Measurements from ENCODE around the gene FKBP8. TPM values are rescaled to one million over a fixed set of nuclear protein-coding genes. Genes with fewer than 3 reads are reported as not detected.

Gene FKBP8
- total RNA-seq, 2 donors from 2014 or later = 277 to 336 TPM

DNA sequence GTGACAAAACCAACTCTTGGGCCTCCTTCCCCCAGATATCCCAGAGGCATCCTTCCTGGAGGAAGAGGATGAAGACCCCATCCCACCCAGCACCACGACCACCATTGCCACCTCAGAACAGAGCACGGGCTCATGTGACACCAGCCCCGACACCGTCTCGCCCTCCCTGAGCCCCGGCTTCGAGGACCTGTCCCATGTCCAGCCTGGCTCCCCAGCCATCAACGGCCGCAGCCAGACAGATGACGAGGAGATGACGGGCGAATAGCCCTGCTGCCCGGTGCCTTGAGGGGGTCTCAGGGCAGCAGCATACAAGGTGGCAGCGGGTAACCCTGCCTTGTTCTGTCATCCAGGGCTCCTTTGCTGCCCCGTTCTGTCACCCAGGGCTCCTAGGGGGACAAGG, 25.0 kb upstream of the FKBP8 start:
- H3K4me1 ChIP-seq (ENCODE audit: control insufficient read depth, insufficient read depth, low read length) = peaks cover 6% of the 10 kb centered on the region
- peaks cover 63% of the 10 kb centered on the region for H3K36me3 ChIP-seq (ENCODE audit: control insufficient read depth, insufficient read depth, low read length)
- H3K9ac ChIP-seq (ENCODE audit: extremely low read depth, low read length, poor library complexity, severe bottlenecking) = no peak overlapping the region
- H3K9me3 ChIP-seq (ENCODE audit: control insufficient read depth, low read length) = no peaks in the 10 kb centered on the region
- TF ChIP-seq, protein P1, sequence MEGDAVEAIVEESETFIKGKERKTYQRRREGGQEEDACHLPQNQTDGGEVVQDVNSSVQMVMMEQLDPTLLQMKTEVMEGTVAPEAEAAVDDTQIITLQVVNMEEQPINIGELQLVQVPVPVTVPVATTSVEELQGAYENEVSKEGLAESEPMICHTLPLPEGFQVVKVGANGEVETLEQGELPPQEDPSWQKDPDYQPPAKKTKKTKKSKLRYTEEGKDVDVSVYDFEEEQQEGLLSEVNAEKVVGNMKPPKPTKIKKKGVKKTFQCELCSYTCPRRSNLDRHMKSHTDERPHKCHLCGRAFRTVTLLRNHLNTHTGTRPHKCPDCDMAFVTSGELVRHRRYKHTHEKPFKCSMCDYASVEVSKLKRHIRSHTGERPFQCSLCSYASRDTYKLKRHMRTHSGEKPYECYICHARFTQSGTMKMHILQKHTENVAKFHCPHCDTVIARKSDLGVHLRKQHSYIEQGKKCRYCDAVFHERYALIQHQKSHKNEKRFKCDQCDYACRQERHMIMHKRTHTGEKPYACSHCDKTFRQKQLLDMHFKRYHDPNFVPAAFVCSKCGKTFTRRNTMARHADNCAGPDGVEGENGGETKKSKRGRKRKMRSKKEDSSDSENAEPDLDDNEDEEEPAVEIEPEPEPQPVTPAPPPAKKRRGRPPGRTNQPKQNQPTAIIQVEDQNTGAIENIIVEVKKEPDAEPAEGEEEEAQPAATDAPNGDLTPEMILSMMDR (conservative IDR thresholded peaks at IDR 0.05) = no peak
- WGBS, 2 experiments (ENCODE audit: insufficient coverage in 1 of 2, insufficient read length in 1 of 2) = 92 to 97% methylated on average over 13 to 15 of the region's 15 CpGs
- H3K27me3 ChIP-seq (ENCODE audit: control insufficient read depth, insufficient read depth, low read length, poor library complexity, severe bottlenecking) = no peaks in the 10 kb centered on the region
- H3K27ac ChIP-seq (ENCODE audit: low read depth, low read length) = no peak overlapping the region
- no peak overlapping the region for H3K4me3 ChIP-seq (ENCODE audit: low read length)
- Mint-ChIP-seq H3K4me1 (peaks cover 10% of the 10 kb centered on the region), H3K36me3 (ENCODE audit: low read depth) (peaks cover 59% of the 10 kb centered on the region), H3K27me3 (ENCODE audit: insufficient read depth) (no peaks in the 10 kb centered on the region), H3K4me3 (no peak overlapping the region), H3K27ac (no peak overlapping the region), H3K9me3 (peaks cover 2% of the 10 kb centered on the region)
- DNase-seq = no peak

DNA sequence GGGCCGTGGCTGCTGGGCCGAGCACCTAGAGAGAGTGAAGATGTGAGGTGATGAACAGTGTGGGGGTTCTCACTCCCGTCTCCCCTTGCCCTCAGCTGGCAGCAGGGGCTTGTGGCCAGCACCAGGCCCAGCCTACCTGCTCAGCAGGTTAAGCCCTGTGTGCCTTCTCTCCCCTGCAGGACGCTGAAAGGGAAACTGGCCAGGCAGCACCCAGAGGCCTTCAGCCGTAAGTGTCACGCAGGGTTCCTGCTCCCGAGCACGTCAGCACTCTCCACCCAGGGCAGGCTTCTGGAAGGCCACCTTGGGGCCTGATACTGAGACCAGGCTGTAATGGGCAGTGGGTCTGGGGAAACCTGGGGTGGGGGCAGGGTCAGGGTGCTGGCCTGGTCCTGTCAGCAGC, 23.6 kb upstream of the FKBP8 start:
- Histone ChIP-seq H3K27ac (ENCODE audit: low read depth, low read length) (no peak overlapping the region), H3K9ac (ENCODE audit: extremely low read depth, low read length, poor library complexity, severe bottlenecking) (no peak overlapping the region), H3K36me3 (ENCODE audit: control insufficient read depth, insufficient read depth, low read length) (peaks cover 62% of the 10 kb centered on the region), H3K27me3 (ENCODE audit: control insufficient read depth, insufficient read depth, low read length, poor library complexity, severe bottlenecking) (no peaks in the 10 kb centered on the region), H3K9me3 (ENCODE audit: control insufficient read depth, low read length) (no peaks in the 10 kb centered on the region), H3K4me3 (ENCODE audit: low read length) (no peak overlapping the region), H3K4me1 (ENCODE audit: control insufficient read depth, insufficient read depth, low read length) (no peaks in the 10 kb centered on the region)
- peaks cover 54% of the 10 kb centered on the region for H3K36me3 Mint-ChIP-seq (ENCODE audit: low read depth)
- H3K27me3 Mint-ChIP-seq (ENCODE audit: insufficient read depth) = no peaks in the 10 kb centered on the region
- no peak overlapping the region for H3K4me3 Mint-ChIP-seq
- 83 to 96% methylated on average over 1 to 8 of the region's 8 CpGs for WGBS, 2 experiments (ENCODE audit: insufficient coverage in 1 of 2, insufficient read length in 1 of 2)
- no peak overlapping the region for H3K27ac Mint-ChIP-seq
- no peaks in the 10 kb centered on the region for H3K4me1 Mint-ChIP-seq
- no peak for DNase-seq
- peaks cover 2% of the 10 kb centered on the region for H3K9me3 Mint-ChIP-seq
- TF ChIP-seq, protein P1 (conservative IDR thresholded peaks at IDR 0.05) = no peak

DNA sequence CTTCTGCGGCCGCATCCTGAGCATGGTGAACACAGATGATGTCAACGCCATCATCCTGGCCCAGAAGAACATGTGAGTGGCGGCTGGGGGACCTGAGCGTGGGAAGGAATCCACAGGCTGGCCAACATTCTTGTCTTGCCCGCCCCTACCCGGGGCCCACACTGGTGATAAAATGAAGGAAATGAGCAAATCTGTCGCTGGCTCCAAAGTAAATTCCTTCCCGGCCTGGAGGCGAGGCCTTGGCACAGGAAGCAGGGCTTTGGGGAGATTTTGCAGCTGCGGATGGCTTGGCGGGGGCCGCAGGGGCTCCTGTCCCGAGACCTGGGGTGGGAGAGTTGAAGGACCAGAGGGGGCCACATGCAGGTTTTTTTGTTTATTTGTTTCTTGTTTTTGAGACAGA, 18.7 kb upstream of the FKBP8 start:
- DNase-seq = no peak
- H3K36me3 ChIP-seq (ENCODE audit: control insufficient read depth, insufficient read depth, low read length) = peaks cover 37% of the 10 kb centered on the region
- H3K27me3 Mint-ChIP-seq (ENCODE audit: insufficient read depth) = no peaks in the 10 kb centered on the region
- H3K4me3 ChIP-seq (ENCODE audit: low read length) = no peak overlapping the region
- no peaks in the 10 kb centered on the region for H3K9me3 Mint-ChIP-seq
- H3K4me1 Mint-ChIP-seq = peaks cover 6% of the 10 kb centered on the region
- TF ChIP-seq, protein P1 (conservative IDR thresholded peaks at IDR 0.05) = no peak
- H3K27me3 ChIP-seq (ENCODE audit: control insufficient read depth, insufficient read depth, low read length, poor library complexity, severe bottlenecking) = no peaks in the 10 kb centered on the region
- no peaks in the 10 kb centered on the region for H3K4me1 ChIP-seq (ENCODE audit: control insufficient read depth, insufficient read depth, low read length)
- WGBS, 2 experiments (ENCODE audit: insufficient coverage in 1 of 2, insufficient read length in 1 of 2) = 95 to 96% methylated on average over 12 to 14 of the region's 14 CpGs
- H3K4me3 Mint-ChIP-seq = no peak overlapping the region
- peaks cover 28% of the 10 kb centered on the region for H3K36me3 Mint-ChIP-seq (ENCODE audit: low read depth)
- H3K27ac Mint-ChIP-seq = no peak overlapping the region
- no peak overlapping the region for H3K27ac ChIP-seq (ENCODE audit: low read depth, low read length)
- no peak overlapping the region for H3K9ac ChIP-seq (ENCODE audit: extremely low read depth, low read length, poor library complexity, severe bottlenecking)
- H3K9me3 ChIP-seq (ENCODE audit: control insufficient read depth, low read length) = no peaks in the 10 kb centered on the region

Data from endodermal cell (in vitro differentiated cells).